Right ventricle myocardium superior (tissue), 1 donor: Measurements from ENCODE around the gene SERPIND1. TPM values are rescaled to one million over a fixed set of nuclear protein-coding genes. Genes with fewer than 3 reads are reported as not detected.

Experiments used
- ATAC-seq: fragments of 200-7000 bp; cut with Tn5 transposase; one replicate; pipeline ENCODE4 v1.9.1; 2020; ENCODE audit warnings: mild to moderate bottlenecking; ENCODE audit not compliant: poor library complexity
- DNase-seq: peaks from one replicate; pipeline ENCODE4 v3.0.0-alpha.2; 2020
- intact Hi-C: fragments of 100-400 bp; cut with DNase I; formaldehyde crosslinking; loops from one replicate; pipeline ENCODE4 v1.11.2; 2022
- total RNA-seq: library from RNA; stranded (reverse); fragmentation: NEBNext Ultra II Directional; extraction: Animal tissue kit (Norgen Biotek cat#: 25700); gene quantifications from one replicate; pipeline ENCODE4 v1.2.1, GENCODE V29; 2021
- donor health status: DM: no; HTN: yes; CAD: no; lungs with severe emphysema.

SERPIND1 gene
- total RNA-seq, 1 donor from 2014 or later = 0.08 TPM

DNA sequence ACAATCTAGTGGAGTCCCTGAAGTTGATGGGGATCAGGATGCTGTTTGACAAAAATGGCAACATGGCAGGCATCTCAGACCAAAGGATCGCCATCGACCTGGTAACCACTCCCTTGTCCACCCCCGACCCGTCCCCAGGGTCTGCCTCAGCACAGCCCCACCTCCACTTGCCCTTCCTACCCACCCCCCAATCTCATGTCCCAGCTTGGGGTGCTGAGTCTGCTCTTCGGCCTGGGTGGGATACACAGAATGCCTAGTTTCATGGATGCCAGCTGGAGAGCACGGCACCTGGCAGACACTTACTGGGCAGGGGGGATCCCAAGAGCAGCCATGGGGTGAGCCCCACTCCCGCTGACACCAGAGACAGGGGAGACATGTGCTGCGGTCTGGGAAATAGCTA lies 12.1 kb downstream of the SERPIND1 start:
- intact Hi-C loops = loop anchor here (10.0 kb wide), 1 partner anchor 49 kb away; no protein-coding TSS in a partner anchor
- DNase-seq = no peak
- peak; percentile 3 for ATAC-seq

DNA sequence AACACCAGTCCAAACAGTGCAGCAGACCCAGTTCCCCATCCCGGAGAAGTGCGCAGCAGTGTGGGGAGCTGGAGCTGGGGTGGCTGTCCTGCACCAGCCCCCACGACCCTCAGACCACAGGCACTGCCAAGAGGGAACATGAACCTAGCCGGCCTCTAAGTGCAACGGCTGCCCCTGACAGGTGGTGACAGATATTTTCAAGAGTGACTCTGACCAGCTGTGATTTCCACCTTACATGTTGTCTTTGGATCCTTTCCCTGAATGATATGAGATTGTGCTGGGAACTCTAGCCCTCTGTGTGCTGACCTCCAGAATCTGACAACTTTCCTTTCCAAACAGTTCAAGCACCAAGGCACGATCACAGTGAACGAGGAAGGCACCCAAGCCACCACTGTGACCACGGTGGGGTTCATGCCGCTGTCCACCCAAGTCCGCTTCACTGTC lies 12.6 kb downstream of the SERPIND1 start:
- intact Hi-C loops = loop anchor here (10.0 kb wide), 1 partner anchor 48 kb away; no protein-coding TSS in a partner anchor
- no peak for DNase-seq
- peak; percentile 88 for ATAC-seq

GRCh38 chr22:20787223-20787622 lies 13.3 kb downstream of the SERPIND1 start:
- intact Hi-C loops = loop anchor here (10.0 kb wide), 1 partner anchor 48 kb away; no protein-coding TSS in a partner anchor
- no peak for DNase-seq
- ATAC-seq = peak; percentile 8

DNA sequence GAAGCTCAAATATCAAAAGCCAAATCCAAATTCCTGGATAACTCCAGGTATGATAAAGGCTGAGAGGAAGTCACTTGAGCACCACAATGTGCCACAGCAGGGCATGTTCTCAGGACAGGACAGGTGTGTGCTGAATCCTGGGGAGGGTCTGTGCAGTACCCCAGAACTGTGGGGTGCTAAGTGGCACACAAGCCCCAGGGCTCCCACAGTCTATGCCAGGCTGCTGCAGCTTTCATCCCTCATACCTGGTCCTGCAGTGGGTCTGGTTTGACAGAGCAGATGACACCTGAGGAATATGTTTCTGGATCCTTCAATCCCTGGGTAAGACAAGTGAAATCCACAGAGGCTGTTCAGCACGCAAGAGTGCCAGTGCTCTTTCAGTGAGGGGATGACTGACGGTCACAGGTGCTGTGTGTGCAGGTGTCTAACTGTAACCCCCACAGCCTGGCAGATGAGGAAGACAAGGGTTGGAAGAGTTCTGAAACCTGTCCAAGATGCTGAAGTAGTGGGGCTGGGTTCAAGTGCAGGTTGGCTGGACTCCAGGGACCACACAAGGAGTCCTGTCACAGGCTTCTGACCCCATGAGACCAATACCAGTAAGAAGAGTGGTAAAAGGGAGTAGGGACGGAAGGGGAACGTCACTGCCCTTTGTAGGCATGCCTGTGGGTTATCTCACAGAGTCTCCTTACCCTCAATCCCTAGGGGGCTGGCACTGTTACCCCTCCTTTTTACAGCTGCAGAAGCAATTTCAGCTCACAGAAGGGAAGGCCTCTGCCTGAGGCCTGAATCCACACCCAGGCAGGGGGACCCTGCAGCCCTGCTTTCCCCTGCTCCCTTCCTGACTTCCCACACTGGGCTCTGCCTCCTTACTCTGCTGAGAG lies 14.1 kb downstream of the SERPIND1 start:
- no peak for DNase-seq
- intact Hi-C loops = loop anchor here (10.0 kb wide), 1 partner anchor 47 kb away; no protein-coding TSS in a partner anchor
- no peak for ATAC-seq

GRCh38 chr22:20788627-20789344 lies 14.9 kb downstream of the SERPIND1 start:
- intact Hi-C loops = loop anchor here (10.0 kb wide), 1 partner anchor 46 kb away; no protein-coding TSS in a partner anchor
- no peak for ATAC-seq
- DNase-seq = no peak

DNA sequence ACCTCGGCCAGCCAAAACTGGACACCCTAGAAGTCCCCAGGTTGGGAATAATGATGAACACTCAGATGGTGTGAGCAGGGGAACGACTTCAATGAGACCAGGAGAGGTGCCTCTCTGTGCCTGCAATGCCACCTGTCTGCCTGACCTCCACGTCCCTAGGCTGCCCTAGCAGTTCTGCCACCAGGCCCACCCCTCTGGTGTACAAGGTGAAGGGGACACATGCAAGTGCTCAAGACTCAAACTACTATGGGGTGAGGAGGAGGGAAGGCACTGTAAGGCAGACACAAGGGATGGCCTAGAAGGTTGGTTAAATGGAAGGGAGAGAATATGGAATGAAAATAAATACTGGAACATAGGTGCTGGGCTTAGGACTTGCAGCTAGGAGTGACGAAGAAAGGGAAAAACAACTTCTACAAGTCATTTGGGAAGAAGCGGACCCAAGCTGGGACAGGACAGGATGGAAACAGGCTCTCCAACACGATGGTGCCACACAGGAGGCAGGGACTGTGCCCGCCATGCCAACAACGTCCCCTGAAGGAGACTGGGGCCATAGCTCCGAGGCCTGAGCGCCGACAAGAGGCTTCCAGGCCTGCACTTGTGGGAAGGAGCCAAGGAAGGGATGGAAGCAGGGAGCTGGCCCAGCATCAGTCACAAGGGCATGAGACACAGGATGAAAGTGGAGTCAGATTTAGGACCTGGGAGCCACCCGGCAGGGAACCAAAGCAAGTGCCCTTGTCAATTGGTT lies 18.5 kb downstream of the SERPIND1 start:
- intact Hi-C loops = no loop called here
- ATAC-seq (no peak), DNase-seq (no peak)

DNA sequence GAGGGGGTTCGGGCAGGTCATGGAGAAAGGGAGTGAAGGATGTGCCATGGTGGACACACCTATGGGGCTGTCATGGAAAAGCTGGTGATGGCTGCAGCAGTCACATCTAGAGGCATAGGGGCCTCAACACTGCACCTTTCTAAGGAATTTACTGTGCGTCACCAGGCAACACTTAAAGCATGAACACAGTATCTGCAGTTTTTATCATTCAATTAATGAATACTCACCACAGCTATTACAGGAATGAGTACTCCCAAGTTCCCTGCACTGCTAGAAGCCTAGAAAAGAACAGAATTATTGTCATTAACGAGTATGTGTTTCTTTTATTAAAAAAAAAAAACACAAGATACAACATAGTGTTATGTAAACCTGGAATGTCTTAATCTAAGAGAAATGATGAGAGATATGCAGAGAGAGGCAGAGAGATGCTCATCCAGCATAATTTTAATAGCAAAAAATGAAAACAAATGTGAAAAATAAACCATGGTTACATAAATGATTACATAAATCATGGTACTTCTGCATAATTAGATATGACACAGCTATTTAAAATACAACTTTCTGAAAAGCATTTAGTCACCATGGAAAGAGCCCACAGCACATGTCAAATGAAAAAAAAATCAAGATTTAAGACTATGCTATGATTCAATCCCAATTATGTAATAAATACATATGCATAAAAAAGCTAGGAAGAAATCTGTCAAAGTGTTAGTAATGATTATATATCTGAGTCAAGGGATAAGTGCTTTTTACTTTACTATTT lies 19.2 kb downstream of the SERPIND1 start:
- DNase-seq = no peak
- ATAC-seq = no peak
- intact Hi-C loops = no loop called here

DNA sequence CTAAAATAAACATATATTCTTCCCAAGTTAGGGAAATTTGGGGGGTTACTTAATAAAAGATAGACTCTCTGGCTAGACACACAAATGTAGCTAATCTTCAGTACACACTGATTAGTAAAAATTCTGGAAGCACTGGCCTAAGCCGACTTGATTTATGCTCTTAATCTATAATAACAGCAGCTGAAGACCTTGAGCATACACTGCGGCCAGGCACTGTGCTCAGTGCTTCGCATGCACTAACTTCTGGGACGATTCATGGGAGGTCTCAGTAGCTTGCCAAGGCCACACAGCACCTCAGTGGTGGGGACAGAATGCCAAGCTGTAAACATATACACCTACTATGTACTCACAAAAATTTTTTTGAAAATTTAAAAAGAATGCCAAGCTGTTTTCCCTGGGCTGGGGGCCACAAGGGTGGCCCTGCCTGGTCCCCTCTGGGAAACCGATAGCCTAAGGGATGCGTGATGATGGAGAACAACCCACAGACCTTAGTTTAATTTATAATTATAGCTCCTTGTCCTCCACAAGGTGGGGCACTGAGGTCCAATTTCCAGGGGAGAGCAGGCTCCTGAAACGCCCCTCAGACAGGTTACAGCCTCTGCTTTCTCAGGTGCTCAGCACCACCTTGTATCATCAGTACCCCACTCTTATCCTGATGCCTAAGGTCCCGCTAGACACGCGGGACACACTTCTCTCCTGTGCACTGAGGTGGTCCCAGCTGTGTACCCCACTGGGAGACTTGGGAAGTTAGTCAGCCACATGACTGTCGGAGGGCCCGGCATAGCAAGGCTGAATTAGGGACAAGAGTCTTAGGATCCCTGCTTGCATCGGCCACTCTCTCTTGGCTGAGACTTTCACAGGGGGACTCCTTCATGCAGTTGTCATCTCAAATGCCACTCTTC lies 20.1 kb downstream of the SERPIND1 start:
- ATAC-seq (no peak), DNase-seq (no peak)
- intact Hi-C loops = no loop called here

GRCh38 chr22:20794650-20795413 lies 20.9 kb downstream of the SERPIND1 start:
- ATAC-seq = no peak
- intact Hi-C loops = no loop called here
- no peak for DNase-seq

DNA sequence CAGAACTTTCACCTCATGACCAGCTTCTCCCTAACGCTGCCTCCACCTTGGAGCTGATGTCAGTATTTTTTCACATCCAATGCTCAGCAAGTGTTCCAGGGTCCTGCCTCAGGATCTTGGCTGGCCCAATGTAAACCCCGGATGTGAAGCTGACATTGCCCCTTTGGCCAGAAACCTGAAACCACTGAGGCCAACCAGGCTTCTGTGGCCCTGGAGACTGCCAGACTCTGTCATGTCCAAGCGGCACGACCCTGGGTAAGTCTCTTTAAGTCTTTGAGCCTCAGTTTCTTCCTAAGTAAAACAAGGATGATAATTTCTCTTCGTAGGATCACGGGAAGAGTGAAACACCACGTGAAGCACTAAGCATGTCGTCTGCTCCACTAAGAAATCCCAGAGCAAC lies 22.8 kb downstream of the SERPIND1 start:
- ATAC-seq = no peak
- DNase-seq = no peak
- intact Hi-C loops = no loop called here

DNA sequence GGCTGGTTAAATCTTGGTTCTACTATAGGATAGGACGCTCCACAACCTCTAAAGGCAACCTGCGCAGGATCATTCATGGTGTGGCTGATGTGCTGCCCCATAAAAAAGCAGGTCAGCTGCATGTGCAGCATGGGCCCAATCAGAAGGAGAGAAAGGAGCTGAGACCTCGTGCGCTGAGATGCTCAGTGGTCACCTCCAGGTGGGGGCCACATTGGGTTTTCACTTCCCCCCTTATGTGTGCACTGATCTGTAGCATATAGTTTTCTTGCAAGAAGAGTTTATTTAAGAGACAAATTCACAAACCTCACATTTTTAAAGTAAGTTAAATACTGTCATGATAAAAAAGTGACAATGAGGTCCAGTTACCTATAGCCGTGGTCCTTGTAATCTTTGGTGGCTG lies 24.3 kb downstream of the SERPIND1 start:
- intact Hi-C loops = no loop called here
- DNase-seq (no peak), ATAC-seq (no peak)

DNA sequence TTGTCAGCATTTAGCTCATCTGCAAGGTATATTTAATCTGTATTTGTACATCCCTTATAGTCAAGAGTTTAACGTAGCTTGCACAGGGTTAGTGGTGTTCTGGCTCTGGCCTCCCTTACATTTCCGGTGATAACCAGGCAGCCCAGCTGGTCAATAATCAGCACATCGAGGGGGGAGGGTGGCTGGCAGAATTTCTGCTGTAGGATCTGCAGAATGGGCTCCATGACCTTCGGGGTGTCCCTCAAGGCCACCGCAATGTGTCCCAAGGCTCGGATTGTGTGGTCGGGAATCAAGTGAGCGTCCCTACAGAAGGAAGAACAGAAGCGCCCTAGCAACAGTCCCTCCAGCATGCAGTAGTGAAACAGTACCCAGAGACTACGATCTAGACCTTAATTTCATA lies 25.1 kb downstream of the SERPIND1 start:
- ATAC-seq (no peak), DNase-seq (no peak)
- intact Hi-C loops = no loop called here

DNA sequence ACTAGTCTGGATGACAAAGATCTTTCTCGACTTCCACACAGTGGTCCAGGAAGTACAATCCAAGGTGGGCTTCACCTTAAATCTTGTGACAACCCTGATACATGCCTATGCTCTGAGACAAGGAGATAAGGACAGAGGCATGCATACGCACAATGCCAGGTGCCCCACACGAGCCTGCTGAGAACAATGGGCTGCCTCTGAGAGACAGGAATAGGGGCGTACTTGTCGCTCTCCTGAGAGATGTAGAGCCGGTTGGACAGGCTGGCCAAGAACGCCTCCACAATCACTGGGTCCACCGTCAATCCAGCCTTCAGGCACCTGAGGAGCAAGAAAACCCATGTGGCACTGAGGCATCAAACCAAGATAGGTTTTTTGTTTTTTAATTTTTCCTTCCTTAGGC lies 25.5 kb downstream of the SERPIND1 start:
- no peak for ATAC-seq
- DNase-seq = no peak
- intact Hi-C loops = no loop called here

GRCh38 chr22:20802452-20802851 lies 28.5 kb downstream of the SERPIND1 start:
- intact Hi-C loops = no loop called here
- ATAC-seq = no peak
- no peak for DNase-seq

- ATAC-seq = no peak
- intact Hi-C loops = no loop called here
- no peak for DNase-seq
Measured at GRCh38 chr22:20802922-20803553, 29.1 kb downstream of the SERPIND1 start.

- intact Hi-C loops = no loop called here
- DNase-seq (no peak), ATAC-seq (no peak)
Measured at GRCh38 chr22:20803696-20804324, 29.9 kb downstream of the SERPIND1 start.
